GM13976 (cell line): Measurements from ENCODE around the gene KLF7.

Source experiments
- DNase-seq: peaks from one replicate; pipeline ENCODE4 v3.0.0; 2012; ENCODE audit warnings: low spot score
- CTCF ChIP-seq: IDR thresholded peaks from 2 replicates; pipeline ENCODE4 v1.5.1; 2012; ENCODE audit warnings: borderline replicate concordance, mild to moderate bottlenecking; ENCODE audit not compliant: insufficient read depth; ENCODE audit errors: extremely low read depth, missing control alignments, control extremely low read depth
- in situ Hi-C: fragments of 300-500 bp; cut with MboI; formaldehyde crosslinking; loops from one replicate; pipeline ENCODE4 v1.12.0; 2022; ENCODE audit warnings: low sequenced_read_pairs, mixed read lengths, inconsistent platforms; ENCODE audit not compliant: unreplicated experiment

Gene KLF7

DNA sequence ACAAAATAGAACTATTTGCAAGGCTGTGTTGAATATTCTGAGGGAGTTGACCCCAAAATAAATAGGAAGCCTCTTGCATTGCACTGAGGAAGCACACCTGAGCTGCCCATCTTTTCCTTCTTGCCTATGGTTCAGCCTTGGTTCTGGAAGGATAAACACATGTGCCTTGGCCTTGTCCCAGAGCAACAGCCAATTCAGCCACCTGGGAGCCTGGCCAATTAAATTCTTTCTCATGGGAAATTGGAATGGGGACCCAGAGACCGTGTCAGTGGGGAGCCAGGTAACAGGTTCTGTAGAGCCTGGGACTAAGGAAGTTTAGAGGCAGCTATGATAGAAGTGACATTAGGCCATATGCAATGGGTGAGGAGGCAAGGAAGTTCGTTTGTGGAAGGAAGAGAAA lies 99.6 kb downstream of the KLF7 start:
- TF ChIP-seq CTCF, result no peak
- no peak for DNase-seq
- in situ Hi-C loops, result no loop called here

DNA sequence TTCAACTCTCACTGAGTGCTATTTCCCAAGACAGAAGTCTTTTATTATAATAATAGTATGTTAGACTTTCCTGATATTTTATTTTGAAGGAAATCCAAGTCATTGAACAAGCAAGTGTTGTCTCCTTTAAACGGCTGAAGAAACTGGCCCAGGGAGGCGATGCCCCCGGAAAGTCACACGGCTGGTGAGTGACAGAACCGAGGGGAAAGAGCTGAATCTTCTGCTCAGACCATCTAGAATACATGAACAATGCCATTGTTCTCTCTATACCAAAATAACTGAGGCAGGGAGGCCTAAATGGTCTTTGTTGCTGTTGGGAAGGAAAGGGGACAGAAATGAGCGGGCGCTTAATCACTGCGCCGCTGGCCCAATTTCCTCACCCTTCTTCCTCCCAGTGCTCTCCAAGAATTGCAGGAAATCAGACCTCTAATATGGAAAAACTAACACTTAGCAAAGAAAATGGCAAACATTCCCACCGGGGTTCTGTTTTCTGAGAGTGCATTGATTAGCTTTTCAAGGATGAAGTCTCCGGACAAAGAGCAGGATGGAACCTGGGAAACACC lies 101.5 kb downstream of the KLF7 start:
- TF ChIP-seq CTCF, result no peak
- DNase-seq, result no peak
- in situ Hi-C loops, result no loop called here

GRCh38 chr2:207061181-207061580 lies 104.6 kb downstream of the KLF7 start:
- DNase-seq, result no peak
- TF ChIP-seq CTCF, result no peak
- in situ Hi-C loops, result no loop called here

DNA sequence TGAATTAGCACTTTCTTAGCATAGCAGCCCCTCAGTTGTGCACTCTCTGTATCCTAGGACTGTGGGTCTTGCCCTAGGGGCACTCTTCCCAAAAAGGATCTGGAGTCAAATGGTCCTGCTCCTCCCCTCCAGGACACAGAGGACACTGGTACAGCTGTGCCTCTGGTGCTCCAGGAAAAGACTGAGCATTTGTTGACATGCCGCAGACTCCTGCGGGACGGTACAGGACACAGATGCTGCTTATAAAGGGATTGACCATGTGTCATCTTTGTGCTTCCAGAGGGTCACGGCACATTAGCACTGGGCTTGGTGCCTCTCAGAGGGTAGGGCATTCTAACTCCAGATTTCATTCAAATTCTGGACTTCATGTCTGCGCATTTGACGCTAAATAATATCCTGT lies 110.5 kb downstream of the KLF7 start:
- in situ Hi-C loops, result no loop called here
- no peak for DNase-seq
- no peak for TF ChIP-seq CTCF

- no peak for DNase-seq
- in situ Hi-C loops, result no loop called here
- no peak for TF ChIP-seq CTCF
These were observed 111.2 kb downstream of the KLF7 start for GRCh38 chr2:207054521-207054920.

GRCh38 chr2:207051385-207051965 lies 114.3 kb downstream of the KLF7 start:
- TF ChIP-seq CTCF, result no peak
- in situ Hi-C loops, result no loop called here
- no peak for DNase-seq
